Hematopoietic multipotent progenitor cell treated with erythropoietin and hydrocortisone succinate and interleukin-3 and kit ligand, for 4 days (in vitro differentiated cells): Measurements from ENCODE around the gene GBF1.
A peak's percentile ranks its signal among the peaks of the same experiment; 100 is the strongest.
"Not testable (repeated sequence)": the region's sequence is repeated elsewhere in the genome, so short reads cannot be mapped to it uniquely, and the experiment has no call there.

Experiments
- DNase-seq: peaks from one replicate; pipeline ENCODE4 v3.0.0-alpha.2; 2015

Gene GBF1

DNA sequence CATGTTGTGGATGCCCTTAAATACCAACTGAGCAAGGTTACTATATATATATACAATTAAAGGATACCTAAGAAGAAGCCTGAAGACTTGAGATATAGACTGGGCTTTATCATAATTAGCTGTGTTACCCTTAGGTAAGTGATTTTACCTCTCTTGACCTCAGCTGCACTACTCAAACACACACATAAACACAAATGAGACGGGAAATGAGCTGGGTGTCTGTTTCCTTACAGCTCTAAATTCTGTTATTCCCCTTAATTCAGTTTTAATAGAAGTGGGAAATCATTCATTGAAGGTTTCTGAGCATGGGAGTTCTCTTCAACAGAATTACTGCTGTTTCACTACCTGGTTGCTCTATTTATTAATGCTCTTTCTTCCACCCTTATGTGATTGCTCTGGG, 60.7 kb downstream of the GBF1 start:
- no peak for DNase-seq

- DNase-seq = no peak
Measured at GRCh38 chr10:102306710-102307109, 61.4 kb downstream of the GBF1 start.

GRCh38 chr10:102308318-102308717, 63.0 kb downstream of the GBF1 start:
- DNase-seq = not testable (repeated sequence)

GRCh38 chr10:102309236-102309635, 63.9 kb downstream of the GBF1 start:
- no peak for DNase-seq

DNA sequence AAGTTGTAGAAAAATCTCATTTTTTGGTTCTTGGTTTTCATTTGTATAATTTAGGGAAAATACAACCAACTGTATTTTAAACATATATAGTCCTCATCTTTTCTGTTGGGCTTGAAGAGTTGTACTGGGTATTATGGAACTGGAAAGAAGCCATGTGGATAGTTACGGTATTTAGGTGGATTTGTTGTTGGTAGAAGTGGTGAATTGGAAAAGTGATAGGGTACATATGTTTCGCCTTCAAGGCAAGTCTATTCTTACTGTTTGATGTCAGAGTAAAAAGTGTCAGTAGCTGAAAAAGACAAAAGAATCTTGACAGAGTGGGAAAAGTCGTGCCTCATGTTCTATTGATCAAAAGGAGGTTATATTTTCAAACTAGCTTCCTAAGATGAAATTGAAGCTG, 64.6 kb downstream of the GBF1 start:
- DNase-seq = no peak

DNA sequence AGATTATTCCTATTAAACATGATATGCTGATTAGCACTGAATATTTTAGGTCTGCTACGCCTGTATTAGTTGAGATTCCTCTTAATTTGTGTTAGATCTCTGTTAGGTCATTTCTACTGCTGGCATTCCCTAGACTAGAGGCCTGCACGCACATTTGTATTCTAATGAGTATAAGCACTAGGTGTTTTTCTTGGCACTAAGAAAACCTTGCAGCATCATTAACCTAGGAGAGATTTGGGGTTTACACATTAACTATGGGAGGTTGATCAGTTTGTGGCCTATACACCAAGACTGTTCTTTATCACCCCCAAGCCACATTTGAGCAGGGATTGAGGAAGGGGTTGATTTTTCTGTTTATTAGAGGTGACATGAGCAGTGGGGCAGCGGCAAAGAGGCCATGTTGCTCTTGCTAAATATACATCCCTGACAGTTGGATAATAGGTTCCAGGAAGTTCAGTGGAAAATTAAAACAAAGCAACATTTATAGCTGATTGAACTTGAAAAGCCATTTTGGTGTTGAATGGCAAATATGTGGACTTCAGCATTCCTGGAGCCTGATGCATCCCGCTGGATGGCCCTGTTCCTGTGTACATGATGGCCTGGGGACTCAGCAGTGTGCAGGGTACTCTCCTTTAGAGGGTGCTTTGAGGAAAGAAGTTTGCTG, 65.2 kb downstream of the GBF1 start:
- DNase-seq = no peak

DNA sequence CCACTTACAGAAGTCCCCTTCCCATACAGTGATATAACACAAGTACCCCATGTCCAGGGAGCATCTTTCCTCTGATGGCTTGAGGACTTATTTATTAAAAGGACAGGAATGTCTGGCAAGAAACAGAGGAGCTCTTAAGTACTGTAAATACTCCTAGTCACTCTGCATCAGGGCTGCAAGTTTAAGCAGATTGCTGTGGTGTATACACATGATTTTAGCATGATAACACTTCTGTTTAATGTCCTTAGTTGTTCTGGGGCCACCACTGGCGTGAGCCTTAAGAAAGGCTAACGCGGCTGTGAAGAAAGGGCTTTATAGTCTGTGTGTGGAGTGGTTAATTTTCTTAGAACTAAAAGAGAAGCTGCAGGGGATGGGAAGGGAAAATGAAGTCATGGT, 65.7 kb downstream of the GBF1 start:
- DNase-seq = no peak

DNA sequence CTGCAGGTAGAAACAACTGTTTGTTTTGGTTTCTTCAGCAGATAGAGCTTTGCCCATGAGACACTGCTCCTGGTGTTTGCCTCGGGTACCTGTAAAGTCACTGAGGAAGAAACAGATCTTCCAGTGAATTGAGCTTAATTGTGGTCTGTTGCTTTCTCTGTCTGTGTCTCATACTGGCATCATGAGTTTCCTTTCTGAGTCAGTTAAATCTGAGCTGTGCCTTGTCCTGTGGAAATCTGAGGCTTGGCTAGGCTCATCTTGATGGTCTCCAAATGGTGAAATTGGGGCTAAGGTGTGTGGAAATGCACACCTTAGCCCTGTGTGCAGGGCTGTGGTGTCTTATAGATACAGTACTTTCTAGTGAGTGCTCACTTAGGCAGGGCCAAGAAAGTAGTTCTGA, 67.4 kb downstream of the GBF1 start:
- DNase-seq = no peak

- DNase-seq = no peak
Measured at GRCh38 chr10:102313221-102313896, 68.0 kb downstream of the GBF1 start.

GRCh38 chr10:102314801-102315200, 69.5 kb downstream of the GBF1 start:
- no peak for DNase-seq

- DNase-seq = no peak
Measured at GRCh38 chr10:102316421-102316820, 71.1 kb downstream of the GBF1 start.

DNA sequence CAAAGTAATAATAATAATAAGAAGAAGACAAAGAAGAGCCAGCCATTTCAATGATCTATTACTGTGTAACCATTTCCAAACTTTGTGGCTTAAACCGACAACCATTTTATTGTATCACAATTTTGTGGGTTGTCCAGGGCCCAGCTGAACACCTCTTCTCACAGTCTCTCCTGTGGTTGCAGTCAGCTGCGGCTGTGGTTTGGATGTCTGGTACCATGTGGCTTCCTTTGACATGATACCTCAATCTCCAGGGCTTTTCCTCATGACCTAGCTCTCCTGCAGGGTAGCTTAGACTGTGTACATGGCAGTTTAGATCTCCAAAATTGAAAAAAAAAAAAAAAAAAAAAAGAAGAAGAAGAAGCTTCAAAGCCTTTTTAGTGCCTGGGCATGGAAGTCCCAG, 77.6 kb downstream of the GBF1 start:
- DNase-seq = peak; percentile 91

DNA sequence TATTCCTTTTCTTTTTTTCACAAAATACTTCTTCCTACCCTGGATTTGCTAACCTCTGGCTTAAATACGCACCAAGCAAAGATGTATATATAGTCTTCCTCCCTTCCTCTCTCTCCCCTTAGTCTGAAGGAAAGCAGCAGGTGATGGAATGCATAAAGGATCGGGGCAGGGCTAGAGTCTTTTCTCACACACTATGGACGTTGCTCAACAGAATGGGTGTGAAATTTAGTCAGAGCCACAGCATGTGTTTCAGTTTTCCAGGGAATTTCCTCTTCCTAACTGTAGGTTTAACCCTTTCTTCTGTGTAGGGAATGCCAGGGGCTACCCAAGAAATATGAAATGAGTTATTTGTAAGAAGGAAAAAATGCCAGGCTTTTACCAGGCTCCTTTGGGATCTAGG, 78.7 kb downstream of the GBF1 start:
- DNase-seq = no peak

- DNase-seq = no peak
Measured at GRCh38 chr10:102326031-102326430, 80.7 kb downstream of the GBF1 start.

DNA sequence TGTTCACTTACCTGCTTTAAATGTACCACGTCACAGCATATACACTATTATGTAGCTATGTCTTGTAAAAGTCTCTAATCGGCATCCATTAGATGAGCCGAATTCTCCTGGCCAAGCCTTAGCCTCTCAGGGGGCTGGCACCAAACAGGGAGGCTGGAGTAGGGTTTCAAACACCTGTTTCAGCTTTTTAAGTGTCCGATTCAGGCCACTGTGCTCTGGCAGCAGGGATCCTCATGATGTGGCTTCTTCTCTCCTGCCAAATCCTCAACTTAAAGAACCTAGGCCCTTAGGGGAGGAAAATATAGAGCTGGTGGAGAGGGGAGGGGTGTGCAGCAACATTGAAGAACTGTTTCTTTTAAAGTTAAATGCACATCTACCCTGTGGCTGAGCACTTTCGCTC, 81.7 kb downstream of the GBF1 start:
- DNase-seq = no peak

GRCh38 chr10:102327641-102328040, 82.3 kb downstream of the GBF1 start:
- DNase-seq = no peak

GRCh38 chr10:102332772-102333171, 87.4 kb downstream of the GBF1 start:
- DNase-seq = no peak

GRCh38 chr10:102334101-102334500, 88.8 kb downstream of the GBF1 start:
- no peak for DNase-seq

- no peak for DNase-seq
Measured at GRCh38 chr10:102335184-102335583, 89.9 kb downstream of the GBF1 start.

GRCh38 chr10:102341038-102341688, 95.8 kb downstream of the GBF1 start:
- DNase-seq = no peak

GRCh38 chr10:102342458-102342857, 97.1 kb downstream of the GBF1 start:
- no peak for DNase-seq

DNA sequence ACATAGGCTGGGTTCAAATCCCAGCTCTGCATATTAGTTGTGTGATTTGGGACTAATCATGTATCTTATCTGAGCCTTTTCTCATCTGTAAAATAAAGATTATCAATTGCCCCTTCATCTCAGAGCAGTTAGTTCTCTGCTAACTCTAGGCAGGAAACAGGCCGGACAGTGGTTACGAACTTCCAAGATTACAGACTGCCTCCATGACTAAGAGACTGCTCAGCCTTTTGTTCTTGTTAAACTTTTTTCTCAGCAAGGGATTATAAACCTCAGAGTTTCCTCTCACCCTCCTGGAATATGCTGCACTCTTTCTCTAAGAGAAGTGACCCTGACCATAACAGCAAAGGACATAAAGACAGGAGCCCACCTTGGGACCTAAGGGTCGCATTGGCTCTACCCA, 97.6 kb downstream of the GBF1 start:
- DNase-seq = peak; percentile 15

DNA sequence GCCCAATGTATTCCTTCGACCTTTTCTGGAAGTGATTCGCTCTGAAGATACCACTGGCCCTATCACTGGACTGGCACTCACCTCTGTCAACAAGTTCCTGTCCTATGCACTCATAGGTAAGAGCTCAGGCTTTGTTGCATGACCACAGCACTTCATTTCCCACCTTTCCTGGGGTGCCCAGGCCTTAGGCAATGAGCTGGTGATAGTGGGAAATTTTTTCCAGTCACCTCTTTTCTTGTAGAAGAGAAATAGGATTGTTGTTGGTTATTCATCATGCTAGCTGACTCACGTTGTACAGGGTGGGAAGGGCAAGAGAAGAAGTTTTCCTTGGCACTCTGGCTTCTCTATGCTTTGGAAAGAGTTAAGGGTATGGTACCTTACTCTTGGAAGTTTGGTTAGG, 98.7 kb downstream of the GBF1 start:
- DNase-seq = no peak

DNA sequence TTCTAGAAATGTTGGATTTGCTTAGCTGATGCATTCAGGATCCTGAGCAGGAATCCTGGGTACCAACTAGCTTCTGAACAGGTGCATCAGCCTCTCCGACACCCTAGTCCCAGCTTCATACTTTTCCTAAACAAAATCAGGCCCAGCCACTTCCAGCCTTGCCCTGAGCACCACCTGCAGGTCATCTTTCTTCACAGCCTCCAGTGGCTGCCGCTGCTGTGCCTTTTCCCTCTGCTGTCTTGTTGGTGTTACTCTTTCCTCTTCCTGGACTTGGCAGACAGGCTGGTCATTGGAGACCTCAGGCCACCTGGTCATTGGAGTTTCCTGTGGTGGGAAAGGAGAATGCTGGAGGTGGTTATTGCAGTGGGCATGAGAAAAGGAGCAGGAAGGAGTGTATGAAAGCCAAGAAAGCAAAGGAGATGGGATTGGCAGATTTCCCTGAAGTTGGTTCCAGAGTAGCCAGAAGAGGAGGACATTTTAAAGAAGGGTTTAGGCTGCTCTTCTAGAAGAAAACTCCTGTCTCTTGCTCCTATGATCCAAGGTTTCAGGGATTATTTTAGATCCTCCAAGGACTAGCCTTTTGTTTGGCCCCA, 102.0 kb downstream of the GBF1 start:
- DNase-seq = peak; percentile 44
